Measurements from ENCODE around the gene CCDC12. TPM values are rescaled to one million over a fixed set of nuclear protein-coding genes. Genes with fewer than 3 reads are reported as not detected.

Gene CCDC12
- total RNA-seq, 1 donor from 2014 or later = 33.0 TPM

GRCh38 chr3:46974421-46975171 is 1.9 kb downstream of the CCDC12 start:
- Histone ChIP-seq H3K27me3 (ENCODE audit: control insufficient read depth, insufficient read depth, low read length) (no peaks in the 10 kb centered on the region), H3K36me3 (ENCODE audit: control insufficient read depth, insufficient read depth, low read length) (no peaks in the 10 kb centered on the region), H3K4me3 (ENCODE audit: low read depth, low read length) (no peak overlapping the region)
- DNase-seq (ENCODE audit: low read depth) = no peak
- TF ChIP-seq CTCF (IDR thresholded peaks at IDR 0.05; ENCODE audit: insufficient read depth, low read length, poor library complexity, severe bottlenecking) = no peak

GRCh38 chr3:46972396-46972795 is 4.1 kb downstream of the CCDC12 start:
- no peak overlapping the region for H3K4me3 ChIP-seq (ENCODE audit: low read depth, low read length)
- H3K27me3 ChIP-seq (ENCODE audit: control insufficient read depth, insufficient read depth, low read length) = no peaks in the 10 kb centered on the region
- no peak for DNase-seq (ENCODE audit: low read depth)
- no peaks in the 10 kb centered on the region for H3K36me3 ChIP-seq (ENCODE audit: control insufficient read depth, insufficient read depth, low read length)
- no peak for TF ChIP-seq CTCF (IDR thresholded peaks at IDR 0.05; ENCODE audit: insufficient read depth, low read length, poor library complexity, severe bottlenecking)

GRCh38 chr3:46971742-46972141 is 4.8 kb downstream of the CCDC12 start:
- no peak for TF ChIP-seq CTCF (IDR thresholded peaks at IDR 0.05; ENCODE audit: insufficient read depth, low read length, poor library complexity, severe bottlenecking)
- DNase-seq (ENCODE audit: low read depth) = no peak
- H3K36me3 ChIP-seq (ENCODE audit: control insufficient read depth, insufficient read depth, low read length) = no peaks in the 10 kb centered on the region

GRCh38 chr3:46971151-46971550 is 5.4 kb downstream of the CCDC12 start:
- no peaks in the 10 kb centered on the region for H3K27me3 ChIP-seq (ENCODE audit: control insufficient read depth, insufficient read depth, low read length)
- H3K4me3 ChIP-seq (ENCODE audit: low read depth, low read length) = no peak overlapping the region
- TF ChIP-seq CTCF (IDR thresholded peaks at IDR 0.05; ENCODE audit: insufficient read depth, low read length, poor library complexity, severe bottlenecking) = no peak
- DNase-seq (ENCODE audit: low read depth) = no peak
- no peaks in the 10 kb centered on the region for H3K36me3 ChIP-seq (ENCODE audit: control insufficient read depth, insufficient read depth, low read length)

More at GRCh38 chr3:46971742-46972141, 4.8 kb downstream of the CCDC12 start:
- H3K27me3 ChIP-seq (ENCODE audit: control insufficient read depth, insufficient read depth, low read length) = no peaks in the 10 kb centered on the region
- no peak overlapping the region for H3K4me3 ChIP-seq (ENCODE audit: low read depth, low read length)

GRCh38 chr3:46970391-46971091 is 6.0 kb downstream of the CCDC12 start:
- DNase-seq (ENCODE audit: low read depth) = peak; percentile 48
- Histone ChIP-seq H3K4me3 (ENCODE audit: low read depth, low read length) (no peak overlapping the region), H3K36me3 (ENCODE audit: control insufficient read depth, insufficient read depth, low read length) (no peaks in the 10 kb centered on the region), H3K27me3 (ENCODE audit: control insufficient read depth, insufficient read depth, low read length) (no peaks in the 10 kb centered on the region)
- TF ChIP-seq CTCF (IDR thresholded peaks at IDR 0.05; ENCODE audit: insufficient read depth, low read length, poor library complexity, severe bottlenecking) = no peak

Data from kidney epithelial cell (primary cell).